ENCODE results near the gene VPS35. TPM values are rescaled to one million over a fixed set of nuclear protein-coding genes. Genes with fewer than 3 reads are reported as not detected.

Gene VPS35
- total RNA-seq (10 to 100 TPM; 89.0 to 89.8 TPM), polyA plus RNA-seq (69.2 TPM)

- Mint-ChIP-seq H3K27ac (no peak within 1 kb of the TSS), H3K9me3 (no peaks in the 10 kb centered on the region), H3K36me3 (peaks cover 0 to 7% (median 0%) of the 10 kb centered on the region in 3 donors), H3K27me3 (no peaks in the 10 kb centered on the region), H3K4me3 (no peak within 1 kb of the TSS), H3K4me1 (peaks cover 39 to 46% (median 43%) of the 10 kb centered on the region in 3 donors)
- H3K27ac ChIP-seq (ENCODE audit: low read depth, low read length) = peak within 1 kb of the TSS; percentile 98
- no peaks in the 10 kb centered on the region for H3K9me3 ChIP-seq (ENCODE audit: low read length)
- H3K36me3 ChIP-seq (ENCODE audit: insufficient read depth, low read length) = no peaks in the 10 kb centered on the region
- ChIA-PET POLR2A (no interaction called here), CTCF (no interaction called here)
- no peaks in the 10 kb centered on the region for H3K27me3 ChIP-seq (ENCODE audit: insufficient read depth, low read length, poor library complexity, severe bottlenecking)
- H3K4me3 ChIP-seq (ENCODE audit: low read length) = peak within 1 kb of the TSS; percentile 99
- peak; percentile 99 to 100 (median 100) for DNase-seq
- H3K4me1 ChIP-seq (ENCODE audit: insufficient read depth, low read length) = peaks cover 52% of the 10 kb centered on the region
Measured at GRCh38 chr16:46688654-46689364, at the start of gene VPS35. TSS of gene VPS35 (minus strand) at chr16:46689178. CDS start at chr16:46689133, 45 bp downstream.

GRCh38 chr16:46737621-46738214 is 48.7 kb upstream of the VPS35 start:
- no peak overlapping the region for H3K27ac ChIP-seq (ENCODE audit: low read depth, low read length)
- H3K36me3 ChIP-seq (ENCODE audit: insufficient read depth, low read length) = no peaks in the 10 kb centered on the region
- H3K27ac Mint-ChIP-seq = no peak overlapping the region
- ChIA-PET POLR2A (no interaction called here), CTCF (no interaction called here)
- no peaks in the 10 kb centered on the region for H3K9me3 ChIP-seq (ENCODE audit: low read length)
- no peaks in the 10 kb centered on the region for H3K9me3 Mint-ChIP-seq
- H3K4me3 Mint-ChIP-seq = no peak overlapping the region
- no peak for DNase-seq
- H3K4me3 ChIP-seq (ENCODE audit: low read length) = no peak overlapping the region
- H3K4me1 ChIP-seq (ENCODE audit: insufficient read depth, low read length) = no peaks in the 10 kb centered on the region
- no peaks in the 10 kb centered on the region for H3K27me3 Mint-ChIP-seq
- H3K27me3 ChIP-seq (ENCODE audit: insufficient read depth, low read length, poor library complexity, severe bottlenecking) = no peaks in the 10 kb centered on the region
- no peaks in the 10 kb centered on the region for H3K36me3 Mint-ChIP-seq
- no peaks in the 10 kb centered on the region for H3K4me1 Mint-ChIP-seq

GRCh38 chr16:46736695-46737094 is 47.7 kb upstream of the VPS35 start:
- no peak overlapping the region for H3K27ac Mint-ChIP-seq
- POLR2A ChIA-PET = no interaction called here
- no peak for DNase-seq
- no peaks in the 10 kb centered on the region for H3K9me3 Mint-ChIP-seq
- no peak overlapping the region for H3K4me3 Mint-ChIP-seq
- no peaks in the 10 kb centered on the region for H3K4me1 Mint-ChIP-seq
- Histone ChIP-seq H3K36me3 (ENCODE audit: insufficient read depth, low read length) (no peaks in the 10 kb centered on the region), H3K9me3 (ENCODE audit: low read length) (no peaks in the 10 kb centered on the region), H3K27me3 (ENCODE audit: insufficient read depth, low read length, poor library complexity, severe bottlenecking) (no peaks in the 10 kb centered on the region), H3K4me1 (ENCODE audit: insufficient read depth, low read length) (no peaks in the 10 kb centered on the region), H3K4me3 (ENCODE audit: low read length) (no peak overlapping the region), H3K27ac (ENCODE audit: low read depth, low read length) (no peak overlapping the region)
- CTCF ChIA-PET = no interaction called here
- no peaks in the 10 kb centered on the region for H3K27me3 Mint-ChIP-seq
- H3K36me3 Mint-ChIP-seq = no peaks in the 10 kb centered on the region

GRCh38 chr16:46733319-46733830 is 44.4 kb upstream of the VPS35 start:
- H3K27me3 Mint-ChIP-seq = peaks cover 0 to 8% of the 10 kb centered on the region in 2 donors
- ChIA-PET CTCF (interaction anchor here (1.2 kb wide), 1 partner anchor 8 kb away, joined by 6 read pairs; no protein-coding TSS in a partner anchor), POLR2A (no interaction called here)
- no peak overlapping the region for H3K27ac ChIP-seq (ENCODE audit: low read depth, low read length)
- no peak overlapping the region for H3K4me3 Mint-ChIP-seq
- H3K4me1 ChIP-seq (ENCODE audit: insufficient read depth, low read length) = no peaks in the 10 kb centered on the region
- H3K4me3 ChIP-seq (ENCODE audit: low read length) = no peak overlapping the region
- no peak for DNase-seq
- H3K9me3 Mint-ChIP-seq = no peaks in the 10 kb centered on the region
- H3K36me3 Mint-ChIP-seq = no peaks in the 10 kb centered on the region
- H3K9me3 ChIP-seq (ENCODE audit: low read length) = no peaks in the 10 kb centered on the region
- H3K36me3 ChIP-seq (ENCODE audit: insufficient read depth, low read length) = no peaks in the 10 kb centered on the region
- H3K27ac Mint-ChIP-seq = no peak overlapping the region
- no peaks in the 10 kb centered on the region for H3K27me3 ChIP-seq (ENCODE audit: insufficient read depth, low read length, poor library complexity, severe bottlenecking)
- H3K4me1 Mint-ChIP-seq = no peaks in the 10 kb centered on the region

GRCh38 chr16:46732561-46732960 is 43.6 kb upstream of the VPS35 start:
- no peaks in the 10 kb centered on the region for H3K36me3 Mint-ChIP-seq

GRCh38 chr16:46731691-46732555 is 42.9 kb upstream of the VPS35 start:
- Histone ChIP-seq H3K36me3 (ENCODE audit: insufficient read depth, low read length) (no peaks in the 10 kb centered on the region), H3K27ac (ENCODE audit: low read depth, low read length) (no peak overlapping the region), H3K4me1 (ENCODE audit: insufficient read depth, low read length) (no peaks in the 10 kb centered on the region), H3K4me3 (ENCODE audit: low read length) (no peak overlapping the region), H3K9me3 (ENCODE audit: low read length) (no peaks in the 10 kb centered on the region), H3K27me3 (ENCODE audit: insufficient read depth, low read length, poor library complexity, severe bottlenecking) (no peaks in the 10 kb centered on the region)
- no peak for DNase-seq
- Mint-ChIP-seq H3K27ac (no peak overlapping the region), H3K4me3 (no peak overlapping the region), H3K9me3 (no peaks in the 10 kb centered on the region), H3K36me3 (no peaks in the 10 kb centered on the region), H3K4me1 (no peaks in the 10 kb centered on the region), H3K27me3 (peaks cover 0 to 8% of the 10 kb centered on the region in 2 donors)
- ChIA-PET CTCF (no interaction called here), POLR2A (no interaction called here)

More at GRCh38 chr16:46732561-46732960, 43.6 kb upstream of the VPS35 start:
- DNase-seq = no peak
- ChIA-PET CTCF (interaction anchor here (1.2 kb wide), 1 partner anchor 9 kb away, joined by 6 read pairs; no protein-coding TSS in a partner anchor), POLR2A (no interaction called here)
- H3K27me3 ChIP-seq (ENCODE audit: insufficient read depth, low read length, poor library complexity, severe bottlenecking) = no peaks in the 10 kb centered on the region
- Mint-ChIP-seq H3K9me3 (no peaks in the 10 kb centered on the region), H3K27ac (no peak overlapping the region), H3K27me3 (peaks cover 0 to 8% of the 10 kb centered on the region in 2 donors), H3K4me1 (no peaks in the 10 kb centered on the region), H3K4me3 (no peak overlapping the region)
- no peak overlapping the region for H3K27ac ChIP-seq (ENCODE audit: low read depth, low read length)
- H3K4me1 ChIP-seq (ENCODE audit: insufficient read depth, low read length) = no peaks in the 10 kb centered on the region
- H3K9me3 ChIP-seq (ENCODE audit: low read length) = no peaks in the 10 kb centered on the region
- H3K36me3 ChIP-seq (ENCODE audit: insufficient read depth, low read length) = no peaks in the 10 kb centered on the region
- H3K4me3 ChIP-seq (ENCODE audit: low read length) = no peak overlapping the region

GRCh38 chr16:46730801-46731690 is 42.1 kb upstream of the VPS35 start:
- Mint-ChIP-seq H3K27me3 (peaks cover 0 to 8% of the 10 kb centered on the region in 2 donors), H3K9me3 (peaks cover 0 to 2% (median under 1%) of the 10 kb centered on the region in 5 donors), H3K27ac (peak overlapping the region in 1 of 8 donors; percentile 8), H3K4me1 (no peaks in the 10 kb centered on the region), H3K4me3 (no peak overlapping the region), H3K36me3 (peaks cover 0 to under 1% (median 0%) of the 10 kb centered on the region in 3 donors)
- Histone ChIP-seq H3K27me3 (ENCODE audit: insufficient read depth, low read length, poor library complexity, severe bottlenecking) (no peaks in the 10 kb centered on the region), H3K9me3 (ENCODE audit: low read length) (no peaks in the 10 kb centered on the region), H3K36me3 (ENCODE audit: insufficient read depth, low read length) (no peaks in the 10 kb centered on the region), H3K27ac (ENCODE audit: low read depth, low read length) (no peak overlapping the region), H3K4me1 (ENCODE audit: insufficient read depth, low read length) (no peaks in the 10 kb centered on the region), H3K4me3 (ENCODE audit: low read length) (no peak overlapping the region)
- ChIA-PET CTCF (no interaction called here), POLR2A (no interaction called here)
- no peak for DNase-seq

All from CD8-positive, alpha-beta memory T cell (primary cell).